Fibroblast of the aortic adventitia (primary cell): Measurements from ENCODE around the gene L3MBTL3. TPM values are rescaled to one million over a fixed set of nuclear protein-coding genes. Genes with fewer than 3 reads are reported as not detected.

Experiments
- DNase-seq: peaks from one replicate; pipeline ENCODE4 v3.0.0-alpha.2; 2010; ENCODE audit warnings: low read depth
- H3K4me3 ChIP-seq: 2 replicates; pipeline ENCODE4 v1.5.1; 2011; ENCODE audit warnings: low read depth, mild to moderate bottlenecking, control low read depth, low read length, moderate library complexity
- CTCF ChIP-seq: IDR thresholded peaks from 2 replicates; pipeline ENCODE4 v1.5.1; 2011; ENCODE audit warnings: mild to moderate bottlenecking, low read length, control low read depth, inconsistent platforms; ENCODE audit not compliant: insufficient read depth
- total RNA-seq: library from RNA; depleted of rRNA; stranded (reverse); fragments of >200 nt; gene quantifications from 2 replicates; pipeline ENCODE4 v1.2.3, GENCODE V29; 2012; ENCODE audit warnings: low replicate concordance

Gene L3MBTL3
- total RNA-seq, 1 donor = 9.8 TPM

- no peak for DNase-seq
- H3K4me3 ChIP-seq = no peak overlapping the region
- no peak for TF ChIP-seq CTCF
Measured at GRCh38 chr6:130090796-130091195, 72.4 kb downstream of the L3MBTL3 start.

DNA sequence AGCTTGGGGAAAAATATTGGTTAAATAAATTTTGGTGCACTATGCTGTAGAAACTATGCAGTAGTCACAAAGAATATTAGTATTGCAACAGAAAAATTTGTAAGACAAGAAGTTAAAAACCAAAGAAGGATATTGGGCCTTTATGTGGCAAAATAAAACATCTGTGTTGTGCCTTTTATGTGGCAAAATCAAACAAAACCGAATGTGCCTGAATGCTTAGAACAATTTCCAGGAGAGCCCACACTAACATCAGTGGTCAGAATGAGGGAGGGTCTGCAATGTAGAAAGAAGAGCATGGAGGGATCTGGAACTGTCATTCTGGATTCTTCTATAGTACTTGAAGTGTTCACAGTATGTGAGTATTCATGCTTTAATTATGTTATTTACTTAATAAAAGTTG is 75.2 kb downstream of the L3MBTL3 start:
- no peak for DNase-seq
- no peak overlapping the region for H3K4me3 ChIP-seq
- TF ChIP-seq CTCF = no peak

GRCh38 chr6:130098317-130098716 is 79.9 kb downstream of the L3MBTL3 start:
- no peak for TF ChIP-seq CTCF
- no peak overlapping the region for H3K4me3 ChIP-seq
- DNase-seq = no peak

DNA sequence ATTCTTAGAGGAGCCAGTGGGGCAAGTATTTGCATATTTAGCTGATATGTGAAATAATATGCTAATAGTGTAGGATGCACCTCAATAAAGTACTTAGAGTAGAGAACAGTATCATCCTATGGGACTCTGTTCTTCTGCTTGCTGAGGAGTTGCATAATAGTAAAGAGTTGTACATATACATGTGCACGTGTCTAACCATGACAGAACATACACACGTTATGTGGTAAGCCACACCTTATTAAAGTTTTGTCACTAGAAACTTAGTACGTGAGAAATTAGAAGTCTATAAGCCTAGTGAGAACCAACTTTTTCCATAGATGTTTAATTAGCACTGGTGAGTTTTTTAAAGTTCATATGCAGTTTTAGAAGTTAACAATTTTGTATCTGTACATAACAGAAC is 80.7 kb downstream of the L3MBTL3 start:
- H3K4me3 ChIP-seq = no peak overlapping the region
- no peak for DNase-seq
- no peak for TF ChIP-seq CTCF

DNA sequence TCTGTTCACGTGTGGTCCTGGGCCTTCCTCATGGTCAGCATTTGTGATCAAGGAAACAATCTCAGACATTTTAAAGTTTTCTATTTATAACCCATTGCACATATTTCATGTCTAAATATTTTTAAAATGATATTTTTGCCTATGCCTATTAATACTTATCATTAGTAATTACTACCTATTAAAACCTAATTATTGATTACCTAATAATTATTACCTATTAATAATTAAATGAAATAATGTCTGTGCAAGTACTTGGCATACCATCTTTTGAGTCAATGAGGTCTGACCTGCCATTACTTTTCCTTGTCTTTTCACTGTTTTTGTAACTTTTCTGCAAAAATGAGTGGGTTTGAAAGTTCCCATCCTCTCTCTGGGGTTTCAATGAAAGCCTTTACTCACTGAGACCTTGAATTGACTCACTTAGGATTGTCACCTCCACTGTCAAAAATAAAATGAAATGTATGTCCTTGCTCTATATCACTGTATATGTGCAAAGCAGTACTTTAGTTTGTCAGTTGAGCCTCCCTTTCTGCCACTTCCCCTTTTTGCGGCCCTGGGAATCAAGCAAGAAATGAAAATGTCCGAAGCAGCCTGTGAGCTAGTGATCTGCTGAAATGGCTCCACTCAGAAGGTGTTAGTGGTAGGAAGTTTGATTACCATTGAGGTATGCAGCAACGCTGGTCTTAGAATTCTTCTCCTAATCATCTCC is 87.8 kb downstream of the L3MBTL3 start:
- no peak for TF ChIP-seq CTCF
- no peak overlapping the region for H3K4me3 ChIP-seq
- no peak for DNase-seq

DNA sequence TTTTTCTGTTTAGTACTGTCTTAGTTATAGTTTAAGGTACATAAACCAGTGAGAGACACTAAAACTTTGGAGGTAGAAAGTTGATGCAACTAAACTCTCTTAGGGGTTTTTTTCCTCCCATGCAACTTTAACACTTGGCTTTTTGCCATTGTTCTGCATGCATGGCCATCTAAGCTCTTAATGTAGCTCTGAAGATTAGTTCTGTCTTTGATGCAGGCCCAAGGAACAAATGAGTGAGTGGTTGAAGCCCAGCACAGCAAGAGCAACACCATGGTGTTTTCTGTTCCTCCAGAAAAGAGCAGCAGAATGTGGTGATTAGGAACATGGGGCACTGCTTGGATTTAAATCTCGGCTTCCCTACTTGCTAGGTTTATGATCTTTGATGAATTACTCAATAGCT is 89.3 kb downstream of the L3MBTL3 start:
- no peak for TF ChIP-seq CTCF
- DNase-seq = peak; percentile 3
- no peak overlapping the region for H3K4me3 ChIP-seq

DNA sequence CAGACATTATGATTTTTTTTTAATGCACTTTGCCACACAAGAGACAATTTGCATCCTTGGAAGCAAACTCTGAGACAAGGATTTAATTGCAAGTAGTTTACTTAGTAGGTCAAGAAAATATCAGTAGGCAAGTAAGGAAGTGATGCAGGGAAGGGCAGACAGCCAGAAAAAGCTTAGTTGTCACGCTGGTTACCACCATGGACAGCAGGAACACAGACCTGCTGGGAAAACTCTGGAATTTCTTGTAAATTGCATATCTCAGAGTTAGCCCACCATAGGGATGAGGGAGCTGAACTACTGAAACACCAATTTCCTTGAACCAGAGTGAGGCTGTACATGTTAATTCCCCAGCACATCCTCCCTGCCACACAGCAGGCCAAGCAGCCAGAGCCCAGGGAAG is 92.7 kb downstream of the L3MBTL3 start:
- DNase-seq = peak; percentile 4
- no peak overlapping the region for H3K4me3 ChIP-seq

More for the DNA sequence above, 92.7 kb downstream of the L3MBTL3 start:
- no peak for TF ChIP-seq CTCF
